Measurements from ENCODE around the gene KRTAP5-11.
"Not testable (repeated sequence)": the region's sequence is repeated elsewhere in the genome, so short reads cannot be mapped to it uniquely, and the experiment has no call there.

Gene KRTAP5-11

GRCh38 chr11:71544525-71545214, 38.0 kb downstream of the KRTAP5-11 start:
- no peak for DNase-seq (ENCODE audit: low read depth)
- TF ChIP-seq CTCF (conservative IDR thresholded peaks at IDR 0.05; ENCODE audit: low read depth, low read length) = no peak
- no peak overlapping the region for H3K4me3 ChIP-seq (ENCODE audit: low read depth, low read length)

GRCh38 chr11:71543866-71544265, 38.8 kb downstream of the KRTAP5-11 start:
- no peak overlapping the region for H3K4me3 ChIP-seq (ENCODE audit: low read depth, low read length)
- no peak for TF ChIP-seq CTCF (conservative IDR thresholded peaks at IDR 0.05; ENCODE audit: low read depth, low read length)
- DNase-seq (ENCODE audit: low read depth) = no peak

- no peak overlapping the region for H3K4me3 ChIP-seq (ENCODE audit: low read depth, low read length)
- TF ChIP-seq CTCF (conservative IDR thresholded peaks at IDR 0.05; ENCODE audit: low read depth, low read length) = no peak
- no peak for DNase-seq (ENCODE audit: low read depth)
Measured at GRCh38 chr11:71542879-71543777, 39.5 kb downstream of the KRTAP5-11 start.

- DNase-seq (ENCODE audit: low read depth) = no peak
- no peak overlapping the region for H3K4me3 ChIP-seq (ENCODE audit: low read depth, low read length)
- no peak for TF ChIP-seq CTCF (conservative IDR thresholded peaks at IDR 0.05; ENCODE audit: low read depth, low read length)
Measured at GRCh38 chr11:71542382-71542781, 40.3 kb downstream of the KRTAP5-11 start.

- not testable (repeated sequence) for H3K4me3 ChIP-seq (ENCODE audit: low read depth, low read length); DNase-seq (ENCODE audit: low read depth)
Measured at GRCh38 chr11:71540521-71541304, 42.0 kb downstream of the KRTAP5-11 start.

- not testable (repeated sequence) for DNase-seq (ENCODE audit: low read depth); H3K4me3 ChIP-seq (ENCODE audit: low read depth, low read length)
Measured at GRCh38 chr11:71539971-71540370, 42.7 kb downstream of the KRTAP5-11 start.

- TF ChIP-seq CTCF (conservative IDR thresholded peaks at IDR 0.05; ENCODE audit: low read depth, low read length) = no peak
- H3K4me3 ChIP-seq (ENCODE audit: low read depth, low read length) = no peak overlapping the region
- DNase-seq (ENCODE audit: low read depth) = no peak
Measured at GRCh38 chr11:71539017-71539416, 43.7 kb downstream of the KRTAP5-11 start.

Measured in choroid plexus epithelial cell (primary cell).